ENCODE data around the gene LAMA5. TPM values are rescaled to one million over a fixed set of nuclear protein-coding genes. Genes with fewer than 3 reads are reported as not detected.

The LAMA5 gene
- total and polyA plus RNA-seq, 2 experiments from 2014 or later: 201 to 298 TPM

- TF ChIP-seq REST (IDR thresholded peaks at IDR 0.05; ENCODE audit: unreplicated experiment): no peak
- no peak for TF ChIP-seq CTCF (conservative IDR thresholded peaks at IDR 0.05; ENCODE audit: low read depth in 2 of 2)
- TF ChIP-seq EZH2phosphoT487 (IDR thresholded peaks at IDR 0.05; ENCODE audit: unreplicated experiment): no peak
- no peak for TF ChIP-seq EZH2 (IDR thresholded peaks at IDR 0.05; ENCODE audit: low read depth, unreplicated experiment)
- TF ChIP-seq NANOG (IDR thresholded peaks at IDR 0.05; ENCODE audit: borderline replicate concordance): no peak
- TF ChIP-seq ZNF331 (CRISPR knock-in tag; IDR thresholded peaks at IDR 0.05; ENCODE audit: low read depth): no peak
- TF ChIP-seq CREB1 (CRISPR knock-in tag; IDR thresholded peaks at IDR 0.05; ENCODE audit: low read depth): no peak
- TF ChIP-seq ETS1 (IDR thresholded peaks at IDR 0.05): no peak
- TF ChIP-seq JUNB (IDR thresholded peaks at IDR 0.05; ENCODE audit: unreplicated experiment): no peak
These were observed 65.9 kb downstream of the LAMA5 start (continued) for GRCh38 chr20:62301111-62301668.

GRCh38 chr20:62300319-62300718 lies 66.8 kb downstream of the LAMA5 start:
- H3K36me3 ChIP-seq (ENCODE audit: insufficient read depth): peaks cover under 1% of the 10 kb centered on the region; the same call in 1 of the 2 replicates
- peaks cover 20% of the 10 kb centered on the region for H3F3A ChIP-seq (replicated peaks; ENCODE audit: low read depth)
- H3K27ac ChIP-seq (ENCODE audit: low read depth): no peak overlapping the region
- peaks cover 6% of the 10 kb centered on the region; the same call in 2 of the 3 replicates for H3K9me3 Mint-ChIP-seq
- peaks cover 26% of the 10 kb centered on the region for H3K36me3 Mint-ChIP-seq (ENCODE audit: low read depth)
- TF ChIP-seq ETS1 (IDR thresholded peaks at IDR 0.05): no peak
- TF ChIP-seq NANOG (IDR thresholded peaks at IDR 0.05; ENCODE audit: borderline replicate concordance): no peak
- TF ChIP-seq EZH2phosphoT487 (IDR thresholded peaks at IDR 0.05; ENCODE audit: unreplicated experiment): no peak
- TF ChIP-seq CTCF (conservative IDR thresholded peaks at IDR 0.05; ENCODE audit: low read depth in 2 of 2): no peak
- TF ChIP-seq ZNF331 (CRISPR knock-in tag; IDR thresholded peaks at IDR 0.05; ENCODE audit: low read depth): no peak
- no peak for TF ChIP-seq ZNF114 (CRISPR knock-in tag; IDR thresholded peaks at IDR 0.05)
- H3K4me3 ChIP-seq: no peak overlapping the region
- ATAC-seq (no peak), DNase-seq (ENCODE audit: low spot score) (no peak)
- H3K27me3 ChIP-seq (ENCODE audit: insufficient read depth): no peaks in the 10 kb centered on the region
- H3K4me1 Mint-ChIP-seq: peaks cover 16% of the 10 kb centered on the region
- H3K79me2 ChIP-seq (replicated peaks; ENCODE audit: insufficient read depth): peaks cover 21% of the 10 kb centered on the region
- H3K9me2 ChIP-seq (ENCODE audit: insufficient read depth): no peaks in the 10 kb centered on the region
- no peak overlapping the region for H3K27ac Mint-ChIP-seq
- H2AFZ ChIP-seq: no peak overlapping the region
- H3K4me3 Mint-ChIP-seq: no peak overlapping the region
- H4K20me1 ChIP-seq (replicated peaks; ENCODE audit: insufficient read depth): peaks cover 10% of the 10 kb centered on the region; the same call in 1 of the 2 replicates
- peaks cover 18% of the 10 kb centered on the region for H3K27me3 Mint-ChIP-seq (ENCODE audit: insufficient read depth, low read depth, poor library complexity)
- peaks cover 14% of the 10 kb centered on the region; the same call in 1 of the 2 replicates for H3K4me1 ChIP-seq (ENCODE audit: insufficient read depth)
- no peak overlapping the region for H3K4me2 ChIP-seq

Data from GM23338 (cell line).